SKM-1 treated with dmso at 0.1 percent for 144 hours (cell line): ENCODE data around the gene AJM1.
"Not testable (repeated sequence)": the region's sequence is repeated elsewhere in the genome, so short reads cannot be mapped to it uniquely, and the experiment has no call there.

Source experiments
- DNase-seq: peaks from one replicate; lab custom pipeline; 2025; ENCODE audit not compliant: unreplicated experiment; lab: John Stamatoyannopoulos, UW

AJM1 gene

DNA sequence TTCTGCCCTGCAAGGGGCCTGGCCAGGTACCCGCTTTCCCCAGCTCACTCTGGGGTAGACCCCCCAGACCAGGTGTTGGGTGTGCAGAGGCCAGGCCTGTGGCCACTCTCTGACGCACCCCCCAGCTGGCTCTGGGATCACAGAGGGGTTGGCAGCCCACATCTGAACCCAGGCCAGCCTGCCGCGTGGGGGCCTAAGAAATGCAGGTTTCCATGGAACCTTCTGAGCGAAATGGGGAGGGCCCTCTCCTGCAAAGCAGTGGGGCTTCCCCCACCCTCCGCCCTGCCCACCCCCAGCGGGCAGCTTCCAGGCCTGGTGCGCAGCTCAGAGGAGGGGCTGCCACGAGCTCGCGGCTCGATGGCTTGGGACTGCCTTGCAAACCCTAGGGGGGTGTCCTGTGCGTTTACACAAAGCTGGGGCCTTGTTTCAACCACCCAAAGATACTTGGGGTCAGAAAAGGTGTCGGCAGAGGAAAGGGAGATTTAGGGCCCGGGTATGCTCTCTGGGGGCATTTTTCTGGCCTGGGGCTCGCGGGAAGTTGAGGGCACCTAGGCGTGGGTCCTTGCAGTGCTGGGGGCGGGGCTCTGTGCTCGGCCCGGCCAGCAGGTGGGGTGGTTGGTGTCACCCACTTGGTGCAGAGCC is 1.0 kb downstream of the AJM1 start:
- not testable (repeated sequence) for DNase-seq

DNA sequence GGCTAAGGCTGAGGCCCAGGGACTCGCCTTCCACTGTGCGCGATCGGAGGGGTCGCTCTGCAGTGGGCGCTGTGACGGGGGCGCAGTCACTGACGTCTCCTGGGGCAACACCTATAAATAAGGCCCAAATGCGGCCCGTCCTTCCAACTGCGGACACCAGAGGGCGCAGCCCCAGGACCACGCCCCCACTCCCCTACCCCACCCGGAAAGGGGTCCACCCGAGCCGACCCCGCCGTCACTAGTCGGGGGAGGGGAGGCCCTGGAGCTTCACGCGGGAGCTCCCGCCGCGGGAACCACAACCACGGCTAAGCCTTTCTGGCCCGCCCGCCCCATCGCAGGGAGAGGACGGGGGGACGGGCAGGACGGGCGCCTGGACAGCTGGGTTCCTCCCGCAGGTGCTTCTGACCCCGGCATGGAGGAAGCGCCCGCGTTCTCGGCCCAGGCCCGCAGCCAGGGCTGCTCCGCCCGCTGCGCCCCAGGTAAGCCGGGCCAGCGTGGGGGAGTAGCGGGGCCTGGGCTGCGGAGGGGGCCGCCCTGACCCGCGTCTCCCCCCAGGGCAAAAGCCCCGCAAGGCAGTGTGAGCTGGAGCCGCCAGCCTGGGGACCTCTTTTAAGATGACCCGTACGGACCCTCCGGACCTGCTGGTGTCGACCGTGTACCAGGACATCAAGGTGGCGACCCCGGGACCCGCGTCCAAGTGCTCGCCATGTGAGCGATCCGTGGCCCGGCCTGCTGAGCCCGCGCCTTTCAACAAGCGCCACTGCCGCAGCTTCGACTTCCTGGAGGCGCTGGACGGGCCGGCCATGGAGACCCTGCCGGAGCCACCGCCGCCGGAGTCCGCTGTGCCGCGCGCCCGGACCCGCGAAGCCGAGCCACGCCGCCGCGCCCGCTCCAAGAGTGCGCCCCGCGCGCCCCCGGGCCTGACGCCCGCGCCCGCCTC is 1.8 kb downstream of the AJM1 start:
- DNase-seq = not testable (repeated sequence)

DNA sequence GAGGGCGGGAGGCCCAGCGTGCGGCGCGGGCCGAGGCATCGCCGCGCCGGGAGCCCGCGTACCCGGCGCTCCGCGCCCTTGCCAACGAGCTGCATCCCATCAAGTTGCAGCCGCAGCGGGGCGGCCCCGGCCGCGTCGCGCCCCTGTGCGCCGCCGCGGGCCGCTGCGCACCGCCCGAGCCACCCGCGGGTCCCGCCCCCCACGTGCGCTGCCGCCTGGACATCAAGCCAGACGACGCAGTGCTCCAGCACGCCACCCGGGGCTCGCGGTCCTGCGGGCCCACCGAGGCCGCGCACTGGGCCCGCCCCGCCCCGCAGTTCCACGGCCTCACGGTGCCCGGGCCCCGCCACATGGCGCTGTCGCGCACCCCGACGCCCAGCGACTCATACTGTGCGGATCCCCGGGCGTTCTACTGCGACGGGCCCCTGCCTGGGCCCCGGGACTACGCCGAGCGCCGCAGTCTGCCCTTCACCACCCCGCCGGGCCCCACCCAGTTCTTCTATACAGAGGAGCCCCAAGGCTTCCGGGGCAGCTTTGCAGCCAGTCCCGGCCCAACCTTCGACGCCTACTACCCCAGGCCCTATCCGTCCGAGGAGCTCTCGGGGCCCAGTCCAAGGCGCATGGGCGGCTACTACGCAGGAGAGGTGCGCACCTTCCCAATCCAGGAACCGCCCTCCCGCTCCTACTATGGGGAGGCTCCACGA is 2.6 kb downstream of the AJM1 start:
- DNase-seq = no peak

DNA sequence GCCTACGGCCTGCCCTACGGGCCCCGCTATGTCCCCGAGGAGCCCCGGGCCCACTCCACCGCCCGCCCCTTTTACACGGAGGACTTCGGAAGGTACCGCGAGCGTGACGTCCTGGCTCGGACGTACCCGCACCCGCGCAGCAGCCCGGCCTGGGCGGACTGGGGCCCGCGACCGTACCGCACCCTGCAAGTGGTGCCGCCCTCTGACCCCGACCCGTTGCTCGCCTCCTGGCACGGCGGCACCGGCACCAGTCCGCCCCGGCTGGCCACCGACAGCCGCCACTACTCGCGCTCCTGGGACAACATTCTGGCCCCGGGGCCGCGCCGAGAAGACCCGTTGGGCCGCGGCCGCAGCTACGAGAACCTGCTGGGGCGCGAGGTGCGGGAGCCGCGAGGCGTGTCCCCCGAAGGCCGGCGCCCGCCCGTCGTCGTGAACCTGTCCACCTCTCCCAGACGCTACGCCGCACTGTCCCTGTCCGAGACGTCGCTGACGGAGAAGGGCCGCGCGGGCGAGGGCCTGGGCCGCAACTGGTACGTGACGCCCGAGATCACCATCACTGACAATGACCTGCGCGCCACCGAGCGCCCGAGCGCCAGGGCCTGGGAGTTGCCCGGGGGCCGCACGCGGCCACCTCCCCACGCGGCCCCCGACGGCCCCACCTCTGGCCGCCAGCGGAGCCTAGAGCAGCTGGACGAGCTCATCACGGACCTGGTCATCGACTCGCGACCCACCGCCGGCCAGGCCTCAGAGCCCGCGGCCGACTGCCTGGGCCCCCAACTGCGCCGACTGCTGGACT is 3.4 kb downstream of the AJM1 start:
- no peak for DNase-seq

DNA sequence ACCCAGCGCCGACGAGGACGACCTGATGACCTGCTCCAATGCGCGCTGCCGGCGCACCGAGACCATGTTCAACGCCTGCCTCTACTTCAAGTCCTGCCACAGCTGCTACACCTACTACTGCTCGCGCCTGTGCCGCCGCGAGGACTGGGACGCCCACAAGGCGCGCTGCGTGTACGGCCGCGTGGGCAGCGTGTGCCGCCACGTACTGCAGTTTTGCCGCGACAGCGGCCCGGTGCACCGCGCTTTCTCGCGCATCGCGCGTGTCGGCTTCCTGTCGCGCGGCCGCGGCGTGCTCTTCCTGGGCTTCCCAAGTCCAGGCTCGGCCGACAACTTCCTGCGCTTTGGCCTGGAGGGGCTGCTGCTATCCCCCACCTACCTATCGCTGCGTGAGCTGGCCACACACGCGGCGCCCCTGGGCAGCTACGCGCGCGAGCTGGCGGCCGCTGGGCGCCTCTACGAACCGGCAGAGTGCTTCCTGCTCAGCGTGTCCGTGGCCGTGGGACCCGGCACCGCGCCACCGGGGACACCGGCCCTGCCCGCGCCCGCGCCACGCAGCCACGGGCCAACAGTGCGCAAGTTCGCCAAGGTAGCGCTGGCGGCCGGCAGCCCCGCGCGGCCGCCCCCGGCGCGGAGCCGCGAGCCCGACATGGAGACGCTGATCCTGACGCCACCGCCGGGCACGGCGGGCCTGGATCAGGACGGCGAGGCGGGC is 4.3 kb downstream of the AJM1 start:
- no peak for DNase-seq

DNA sequence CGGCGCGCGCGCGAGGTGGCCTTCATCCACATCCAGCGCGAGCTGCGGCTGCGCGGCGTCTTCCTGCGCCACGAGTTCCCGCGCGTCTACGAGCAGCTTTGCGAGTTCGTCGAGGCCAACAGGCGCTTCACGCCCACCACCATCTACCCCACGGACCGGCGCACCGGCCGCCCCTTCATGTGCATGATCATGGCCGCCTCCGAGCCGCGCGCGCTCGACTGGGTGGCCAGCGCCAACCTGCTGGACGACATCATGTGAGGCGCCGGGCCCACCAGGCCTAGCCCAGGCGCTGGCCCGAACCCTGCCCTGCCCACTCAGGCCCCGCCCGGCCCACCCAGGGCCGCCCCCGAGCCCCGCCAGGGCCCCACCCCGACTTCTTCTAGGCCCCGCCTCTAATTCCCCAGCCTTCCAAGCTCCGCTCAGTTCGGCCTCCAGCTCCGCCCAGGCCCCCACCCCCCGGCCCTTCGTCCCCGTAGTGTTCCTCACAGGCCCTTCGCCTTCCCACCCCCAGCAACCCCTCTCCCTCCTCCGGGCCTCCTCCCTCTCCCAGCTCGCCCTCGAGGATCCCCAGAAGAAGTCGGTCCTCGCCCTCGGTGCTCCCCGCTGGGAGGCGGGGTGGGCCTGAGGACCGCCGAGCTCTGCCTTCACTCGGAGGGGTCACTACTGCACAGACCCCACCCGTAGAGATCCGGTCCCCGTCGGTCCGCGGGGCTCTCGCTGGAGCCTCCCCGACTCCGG is 5.0 kb downstream of the AJM1 start:
- peak; percentile 40 for DNase-seq

DNA sequence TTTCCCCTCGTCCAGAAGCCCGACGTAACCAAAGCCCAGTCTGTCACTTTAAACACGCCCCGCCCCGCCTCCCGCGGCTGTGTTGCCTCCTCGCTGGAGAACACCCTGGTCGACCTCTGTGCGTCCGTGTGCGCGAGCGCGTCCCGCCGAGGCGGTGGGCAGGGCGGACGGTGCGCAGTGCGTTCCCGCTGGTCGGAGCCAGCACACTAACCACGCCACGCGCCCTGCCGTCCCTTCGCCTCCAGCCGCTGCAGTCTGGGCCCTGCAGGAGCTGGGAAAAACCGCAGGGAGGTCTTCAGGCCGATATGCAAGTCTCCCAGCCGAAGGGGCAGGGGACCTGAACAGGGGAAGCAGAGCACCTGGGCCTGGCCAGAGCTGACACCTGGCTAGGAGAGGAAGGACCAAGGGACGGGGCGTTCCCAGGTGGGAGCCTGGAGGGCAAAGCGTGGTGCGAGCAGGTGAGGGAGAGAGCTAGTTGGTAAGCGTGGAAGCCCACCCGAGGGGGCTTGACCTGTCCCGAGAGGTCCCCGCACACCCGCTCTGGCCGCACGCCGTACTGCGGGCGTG is 5.6 kb downstream of the AJM1 start:
- DNase-seq = peak; percentile 78

DNA sequence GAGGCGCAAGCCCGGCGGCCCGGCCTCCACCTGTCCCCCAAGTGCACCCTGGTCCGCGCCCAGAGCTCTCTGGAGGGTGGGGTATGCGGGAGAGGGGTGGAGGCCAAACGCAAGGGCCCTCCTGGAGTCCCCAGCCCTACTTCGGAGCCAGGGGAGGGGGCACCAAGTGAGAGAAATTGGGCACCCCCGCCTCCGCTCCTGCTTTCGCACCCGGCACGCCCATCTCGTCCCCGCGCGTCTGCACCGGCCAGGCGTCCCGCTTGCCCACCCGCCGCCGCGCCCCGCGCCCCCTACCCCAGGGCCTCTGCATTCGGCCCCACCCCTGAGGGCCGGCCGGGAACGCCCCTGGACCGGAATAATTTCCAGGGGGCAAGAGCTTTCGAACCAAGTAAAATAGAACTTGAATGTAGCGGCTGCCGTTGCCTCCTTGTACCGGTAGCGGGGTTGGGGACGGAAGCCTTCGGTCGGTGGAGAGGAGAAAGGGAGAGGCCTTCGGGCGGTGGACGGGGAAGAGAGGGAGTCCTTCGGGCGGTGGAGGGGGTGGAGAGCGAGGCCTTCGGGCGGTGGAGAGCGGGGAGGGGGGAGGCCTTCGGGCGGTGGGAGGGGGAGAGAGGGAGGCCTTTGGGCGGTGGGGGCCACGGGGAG is 6.2 kb downstream of the AJM1 start:
- DNase-seq = peak; percentile 52

DNA sequence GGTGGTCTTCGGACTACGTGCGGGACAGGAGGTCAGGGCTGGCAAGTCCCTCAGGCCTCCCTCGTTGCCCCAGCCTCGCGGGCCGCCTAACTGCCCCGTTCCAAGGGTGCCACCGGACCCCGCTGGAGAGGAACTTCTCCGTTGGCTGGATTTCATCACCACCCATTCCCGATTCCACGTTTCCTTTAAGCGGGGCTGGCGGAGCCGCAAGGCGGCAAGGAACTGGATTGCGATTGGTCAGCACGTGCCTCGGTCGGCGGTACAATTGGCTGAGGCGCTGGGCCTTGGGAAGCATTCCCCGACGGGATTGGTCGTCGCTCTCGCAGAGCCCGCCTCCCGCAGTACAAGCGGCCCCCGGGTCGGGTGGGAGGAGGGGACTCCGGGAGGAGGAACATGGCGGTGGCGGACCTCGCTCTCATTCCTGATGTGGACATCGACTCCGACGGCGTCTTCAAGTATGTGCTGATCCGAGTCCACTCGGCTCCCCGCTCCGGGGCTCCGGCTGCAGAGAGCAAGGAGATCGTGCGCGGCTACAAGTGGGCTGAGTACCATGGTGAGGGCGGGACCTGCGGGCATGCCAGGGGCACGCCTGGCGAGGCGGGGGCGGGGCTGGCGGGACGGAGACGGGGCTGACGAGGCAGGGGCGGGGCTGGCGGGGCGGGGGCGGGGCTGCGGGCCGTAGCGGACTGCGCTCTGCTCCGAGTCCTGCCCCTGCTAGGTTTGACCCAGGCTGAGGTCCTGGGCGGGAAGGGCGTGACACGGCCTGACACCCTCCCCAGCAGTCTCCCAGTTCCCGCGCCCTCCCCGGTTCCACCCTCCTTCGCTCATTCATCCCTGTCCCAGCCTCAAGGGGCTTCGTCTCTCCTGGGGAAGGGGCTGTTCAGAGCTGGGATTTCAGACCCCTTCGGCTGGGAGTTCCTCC is 7.0 kb downstream of the AJM1 start, which contains the start of gene PHPT1:
PHPT1 (plus strand) TSS at position 372 of the 922 bp plus-strand sequence; CDS start at position 394, 22 bp downstream.
- peak; percentile 97 for DNase-seq

DNA sequence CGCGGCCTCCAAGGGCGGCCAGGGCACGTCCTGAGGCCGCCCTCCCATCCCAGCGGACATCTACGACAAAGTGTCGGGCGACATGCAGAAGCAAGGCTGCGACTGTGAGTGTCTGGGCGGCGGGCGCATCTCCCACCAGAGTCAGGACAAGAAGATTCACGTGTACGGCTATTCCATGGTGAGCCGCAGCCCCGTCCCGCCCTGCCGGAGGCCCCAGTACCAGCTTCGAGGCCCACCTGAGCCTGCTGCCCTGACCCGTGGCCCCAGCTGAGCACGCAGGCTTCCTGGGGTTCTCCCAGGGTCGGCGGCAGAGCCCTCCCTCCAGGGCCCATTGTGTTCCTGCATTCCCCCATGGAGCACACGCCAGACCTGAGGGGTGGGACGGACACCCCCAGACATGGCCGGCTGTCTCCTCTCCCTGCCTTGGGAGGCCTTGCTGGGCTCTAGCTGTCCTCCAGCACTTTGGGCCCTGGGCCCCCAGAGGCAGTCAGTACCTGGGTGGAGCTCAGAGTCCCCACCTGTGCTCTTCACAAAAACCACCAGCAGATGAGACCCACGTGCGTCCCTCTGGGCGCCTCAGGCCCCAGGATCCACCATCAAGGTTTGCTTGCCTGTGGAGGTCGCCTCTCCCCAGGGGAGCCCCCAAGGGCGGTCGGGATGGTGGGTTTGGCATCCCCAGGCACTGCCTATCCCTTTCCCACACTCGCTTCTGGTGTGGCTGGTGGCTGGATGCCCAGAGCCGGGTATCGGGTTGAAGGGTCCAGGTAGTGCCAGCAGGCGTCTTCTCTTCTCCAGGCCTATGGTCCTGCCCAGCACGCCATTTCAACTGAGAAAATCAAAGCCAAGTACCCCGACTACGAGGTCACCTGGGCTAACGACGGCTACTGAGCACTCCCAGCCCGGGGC is 7.9 kb downstream of the AJM1 start:
- DNase-seq = no peak

DNA sequence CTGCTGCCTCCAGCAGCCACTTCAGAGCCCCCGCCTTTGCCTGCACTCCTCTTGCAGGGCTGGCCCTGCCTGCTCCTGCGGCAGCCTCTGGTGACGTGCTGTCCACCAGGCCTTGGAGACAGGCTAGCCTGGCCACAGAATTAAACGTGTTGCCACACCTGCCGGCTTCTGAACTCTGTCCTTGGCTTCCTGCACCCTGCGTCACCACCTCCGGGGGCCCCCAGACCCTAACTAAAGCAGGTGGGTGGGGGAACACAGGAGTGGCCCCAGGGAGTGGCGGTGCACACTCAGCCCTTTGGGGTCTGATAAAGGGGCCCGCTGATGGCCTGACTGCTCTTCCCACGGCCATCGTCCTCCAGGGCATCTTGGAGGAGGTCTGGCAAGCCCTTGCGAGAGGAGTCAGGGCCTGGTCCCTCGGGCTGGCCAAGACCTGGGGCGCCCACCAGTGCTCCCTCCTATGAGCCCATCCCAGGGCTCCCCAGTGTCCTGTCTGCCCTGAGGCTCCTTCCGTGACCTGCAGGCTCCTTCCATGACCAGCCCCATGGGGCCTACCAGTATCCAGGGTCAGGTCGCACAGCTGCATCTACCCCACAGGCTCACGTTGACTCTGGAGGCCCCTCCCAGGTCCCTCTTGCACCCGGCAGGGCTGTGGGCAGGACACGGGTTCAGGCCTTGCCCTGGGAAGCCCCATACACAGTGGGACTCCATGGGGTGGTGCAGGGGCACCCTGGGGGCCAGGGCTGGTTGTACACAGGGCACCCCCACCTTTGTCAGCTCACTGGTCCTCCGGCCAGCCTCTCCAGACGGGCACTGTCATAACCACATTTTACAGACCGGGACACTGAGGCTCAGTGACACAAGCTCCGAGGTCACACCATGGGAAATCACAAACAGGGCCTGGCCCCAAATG is 8.8 kb downstream of the AJM1 start:
- no peak for DNase-seq

DNA sequence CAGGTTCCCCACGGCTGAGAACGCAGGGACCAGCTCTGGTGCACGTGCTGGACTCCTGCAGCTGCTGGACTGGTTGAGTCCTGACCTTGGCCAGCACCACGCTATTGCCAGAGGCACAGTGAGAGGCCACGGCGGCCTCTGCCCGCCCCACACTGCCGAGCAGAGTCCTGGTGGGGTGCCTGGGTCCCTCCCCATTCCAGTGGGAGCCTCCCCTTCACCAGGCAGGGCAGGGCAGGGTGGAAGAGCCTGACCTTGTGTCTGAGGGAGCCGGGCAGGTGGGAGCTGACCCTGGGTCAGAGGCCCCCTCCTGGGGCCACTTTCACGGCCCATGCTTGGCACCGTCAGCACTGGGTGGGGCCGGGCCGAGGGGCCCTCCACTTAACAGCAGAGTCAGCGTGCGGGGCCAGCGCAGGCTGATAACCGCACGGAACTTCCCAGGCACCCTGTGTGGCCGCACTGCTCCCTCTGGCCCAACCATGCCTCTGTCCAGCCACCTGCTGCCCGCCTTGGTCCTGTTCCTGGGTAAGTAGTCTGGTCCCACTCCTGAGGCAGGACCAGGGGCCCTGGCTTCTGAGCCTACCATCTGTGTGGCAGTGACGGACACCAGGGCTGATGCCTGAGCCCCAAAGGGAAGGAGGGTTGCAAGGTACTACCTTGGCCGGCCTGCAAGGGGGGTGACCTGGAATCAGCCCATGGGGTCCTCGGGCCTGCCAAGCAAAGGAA is 9.8 kb downstream of the AJM1 start, which contains the start of gene MAMDC4:
MAMDC4 (plus strand) TSS at position 406 of the 723 bp plus-strand sequence; CDS start at position 477, 71 bp downstream.
- DNase-seq = no peak

DNA sequence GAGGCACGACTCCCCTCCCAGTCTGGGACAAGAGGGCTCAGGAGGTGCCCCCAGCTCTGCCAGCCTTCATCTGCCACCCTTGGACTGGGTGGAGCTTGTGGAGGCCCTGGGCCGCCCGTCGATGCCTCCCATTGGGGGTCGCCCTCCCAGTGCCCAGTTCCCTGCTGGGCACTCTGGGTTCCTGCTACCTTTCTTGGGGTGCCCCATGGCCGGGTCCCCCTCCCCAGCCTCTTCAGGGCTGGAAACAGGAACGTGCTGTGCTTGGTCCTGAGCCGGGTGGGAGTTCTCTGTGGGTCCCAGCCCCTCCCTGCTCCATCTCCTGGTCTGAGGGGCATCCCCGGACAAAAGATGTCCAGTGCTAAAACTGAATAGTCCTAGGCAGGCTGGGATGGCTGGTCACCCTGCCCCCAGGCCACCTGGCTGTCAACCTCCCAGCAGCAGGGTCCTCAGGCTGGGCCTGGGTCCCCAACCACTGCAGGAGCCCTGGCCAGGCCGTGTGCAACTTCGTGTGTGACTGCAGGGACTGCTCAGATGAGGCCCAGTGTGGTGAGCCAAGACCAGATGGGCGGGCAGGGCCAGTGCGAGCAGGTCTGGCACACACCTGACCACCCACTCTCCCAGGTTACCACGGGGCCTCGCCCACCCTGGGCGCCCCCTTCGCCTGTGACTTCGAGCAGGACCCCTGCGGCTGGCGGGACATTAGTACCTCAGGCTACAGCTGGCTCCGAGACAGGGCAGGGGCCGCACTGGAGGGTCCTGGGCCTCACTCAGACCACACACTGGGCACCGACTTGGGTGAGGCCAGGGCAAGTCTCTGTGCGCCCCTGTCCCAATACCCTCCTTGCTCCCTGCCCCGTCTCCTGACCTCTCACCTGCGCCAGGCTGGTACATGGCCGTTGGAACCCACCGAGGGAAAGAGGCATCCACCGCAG is 10.7 kb downstream of the AJM1 start:
- no peak for DNase-seq
